Left lung (tissue), 10 donors: ENCODE data around the gene POGZ. TPM values are rescaled to one million over a fixed set of nuclear protein-coding genes. Genes with fewer than 3 reads are reported as not detected.

Experiments
- ATAC-seq: fragments of 200-7000 bp; cut with Tn5 transposase; one replicate; pipeline ENCODE4 v1.9.1; 2020; ENCODE audit warnings: moderate library complexity
- DNase-seq, 4 donors: peaks; one replicate each; pipeline ENCODE4 v3.0.0-alpha.2; 2013 to 2020
- H3K27ac ChIP-seq, 2 donors: fragments of 200-600 bp; sonication (generic) in 1 of 2; one replicate each; pipeline versions ENCODE4 v1.5.0 to v1.8.0; 2020 to 2021
- H3K27me3 ChIP-seq, 2 donors: fragments of 200-600 bp; sonication (generic) in 1 of 2; one replicate each; pipeline versions ENCODE4 v1.5.0 to v1.8.0; 2020 to 2021
- H3K36me3 ChIP-seq, 2 donors: fragments of 200-600 bp; sonication (generic) in 1 of 2; one replicate each; pipeline versions ENCODE4 v1.5.0 to v1.8.0; 2020 to 2021
- H3K4me1 ChIP-seq, 2 donors: fragments of 200-600 bp; one replicate each; pipeline ENCODE4 v1.8.0; 2021
- H3K4me3 ChIP-seq, 2 donors: fragments of 200-600 bp; sonication (generic) in 1 of 2; one replicate each; pipeline versions ENCODE4 v1.5.0 to v1.8.0; 2020 to 2021; ENCODE audit warnings: mild to moderate bottlenecking in 1 of 2
- H3K9me3 ChIP-seq, 2 donors: fragments of 200-600 bp; sonication (generic) in 1 of 2; one replicate each; pipeline versions ENCODE4 v1.5.0 to v1.8.0; 2020 to 2021
- CTCF ChIP-seq, 2 donors: fragments of 200-600 bp; sonication (generic) in 1 of 2; IDR thresholded peaks; one replicate each; pipeline versions ENCODE4 v1.5.0 to v1.8.0; 2021; ENCODE audit warnings: antibody characterized with exemption in 2 of 2
- intact Hi-C, 2 donors: fragments of 100-400 bp; cut with DNase I; formaldehyde crosslinking; loops; one replicate each; pipeline versions ENCODE4 v1.11.2 to v1.14.2; 2022
- polyA plus RNA-seq, 6 donors: library from polyadenylated mRNA; unstranded; fragments of 120-200 nt; gene quantifications; one replicate each; pipeline ENCODE4 v1.2.1, GENCODE V29; 2013; ENCODE audit not compliant: insufficient read length in 6 of 6
- total RNA-seq, 2 donors: library from RNA; stranded (reverse); fragmentation: NEBNext Ultra II Directional; extraction: Animal tissue kit (Norgen Biotek cat#: 25700); gene quantifications; one replicate each; pipeline ENCODE4 v1.2.1, GENCODE V29; 2021
- donor health status: DM: no; HTN: yes; CAD: no.
- donor health status: DM: no; HTN: no; CAD: no.

POGZ gene
- total and polyA plus RNA-seq, 8 donors = 65.6 to 160 (median 124) TPM

- intact Hi-C loops = no loop called here
- Histone ChIP-seq H3K27ac (no peak overlapping the region), H3K4me3 (no peak overlapping the region), H3K27me3 (no peaks in the 10 kb centered on the region), H3K36me3 (no peaks in the 10 kb centered on the region), H3K4me1 (no peaks in the 10 kb centered on the region), H3K9me3 (peaks cover 0 to 7% of the 10 kb centered on the region in 2 donors)
- no peak for DNase-seq
- no peak for TF ChIP-seq CTCF (IDR thresholded peaks at IDR 0.05)
- ATAC-seq = no peak
These were observed 27.3 kb upstream of the POGZ start for GRCh38 chr1:151486557-151486956.

- intact Hi-C loops = no loop called here
- ATAC-seq = no peak
These were observed 26.5 kb upstream of the POGZ start for GRCh38 chr1:151485685-151486255.

GRCh38 chr1:151482017-151482416 lies 22.7 kb upstream of the POGZ start:
- DNase-seq (no peak), ATAC-seq (no peak)
- no peak overlapping the region for H3K4me3 ChIP-seq
- intact Hi-C loops = no loop called here
- peaks cover 0 to 7% of the 10 kb centered on the region in 2 donors for H3K9me3 ChIP-seq
- no peaks in the 10 kb centered on the region for H3K36me3 ChIP-seq
- no peak overlapping the region for H3K27ac ChIP-seq
- H3K4me1 ChIP-seq = no peaks in the 10 kb centered on the region
- TF ChIP-seq CTCF (IDR thresholded peaks at IDR 0.05) = no peak
- H3K27me3 ChIP-seq = no peaks in the 10 kb centered on the region

More at GRCh38 chr1:151485685-151486255, 26.5 kb upstream of the POGZ start:
- Histone ChIP-seq H3K36me3 (no peaks in the 10 kb centered on the region), H3K27me3 (no peaks in the 10 kb centered on the region), H3K4me1 (no peaks in the 10 kb centered on the region), H3K27ac (no peak overlapping the region), H3K9me3 (peaks cover 0 to 7% of the 10 kb centered on the region in 2 donors), H3K4me3 (no peak overlapping the region)
- TF ChIP-seq CTCF (IDR thresholded peaks at IDR 0.05) = no peak
- DNase-seq = no peak

- intact Hi-C loops = no loop called here
- Histone ChIP-seq H3K9me3 (peaks cover 0 to 7% of the 10 kb centered on the region in 2 donors), H3K36me3 (no peaks in the 10 kb centered on the region), H3K4me3 (no peak overlapping the region), H3K27ac (no peak overlapping the region), H3K4me1 (no peaks in the 10 kb centered on the region), H3K27me3 (no peaks in the 10 kb centered on the region)
- ATAC-seq (peak; percentile 47), DNase-seq (no peak)
- no peak for TF ChIP-seq CTCF (IDR thresholded peaks at IDR 0.05)
These were observed 20.2 kb upstream of the POGZ start for GRCh38 chr1:151479462-151479861.

- peaks cover 0 to 7% of the 10 kb centered on the region in 2 donors for H3K9me3 ChIP-seq
- H3K27me3 ChIP-seq = no peaks in the 10 kb centered on the region
- peak; percentile 75 for ATAC-seq
- peaks cover 0 to under 1% of the 10 kb centered on the region in 2 donors for H3K4me1 ChIP-seq
- DNase-seq = no peak
- no peaks in the 10 kb centered on the region for H3K36me3 ChIP-seq
- H3K27ac ChIP-seq = no peak overlapping the region
- intact Hi-C loops = no loop called here
- no peak for TF ChIP-seq CTCF (IDR thresholded peaks at IDR 0.05)
- H3K4me3 ChIP-seq = no peak overlapping the region
These were observed 19.6 kb upstream of the POGZ start for GRCh38 chr1:151478923-151479322.
